OCI-LY1 (cell line): ENCODE data around the gene VSTM2A.

Source experiments
- CTCF ChIP-seq: fragments of 200-600 bp; sonication (generic), shearing (Covaris generic); IDR thresholded peaks from 2 replicates; pipeline ENCODE4 v1.5.1; 2017; ENCODE audit warnings: mild to moderate bottlenecking, antibody characterized with exemption, low read length, moderate library complexity, mixed read lengths
- EZH2 ChIP-seq: fragments of 200-600 bp; sonication (generic), shearing (Covaris generic); IDR thresholded peaks from 2 replicates; pipeline ENCODE4 v1.8.0; 2017; ENCODE audit warnings: borderline replicate concordance, mixed run types, mild to moderate bottlenecking, antibody characterized with exemption, low read length, moderate library complexity, mixed read lengths

DNA sequence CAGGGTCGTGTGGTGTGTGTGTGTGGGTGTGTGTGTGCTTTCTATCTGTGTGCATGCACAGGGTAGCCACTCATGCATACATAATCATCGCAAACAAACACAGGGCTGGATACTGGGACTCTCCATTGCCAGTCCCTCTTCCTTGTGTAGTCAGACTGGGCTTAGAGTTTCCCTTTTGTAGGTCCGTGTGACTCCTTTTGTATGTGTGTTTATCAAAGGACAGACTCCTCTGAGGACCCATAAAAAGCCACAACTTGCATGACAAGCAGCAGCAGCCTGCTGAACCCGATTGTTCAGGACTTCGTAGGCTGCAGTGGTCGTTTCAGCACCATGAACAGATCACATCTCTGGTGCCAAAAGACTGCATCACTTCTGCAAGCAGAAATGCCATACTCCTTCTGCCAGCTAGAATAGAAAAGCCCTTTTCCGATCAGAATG lies 895 bp downstream of the VSTM2A start:
- TF ChIP-seq CTCF (no peak), EZH2 (no peak)
